DLD1 (cell line): ENCODE data around the gene GJA3.

ENCODE experiments used
- in situ Hi-C: cut with HindIII; loops from 2 replicates; pipeline ENCODE4 v1.10.0; 2017; ENCODE audit warnings: low sequenced_read_pairs

GJA3 gene

GRCh38 chr13:20160306-20161274, at the start of gene GJA3:
Gene GJA3 (minus strand): TSS chr13:20161052. CDS start chr13:20143288, 17,764 bp downstream.
- in situ Hi-C loops: no loop called here

GRCh38 chr13:20209948-20210347, 49.1 kb upstream of the GJA3 start:
- in situ Hi-C loops: no loop called here

- in situ Hi-C loops: no loop called here
Measured at GRCh38 chr13:20206698-20207235, 45.9 kb upstream of the GJA3 start.

GRCh38 chr13:20206065-20206697, 45.3 kb upstream of the GJA3 start:
- in situ Hi-C loops: no loop called here

- in situ Hi-C loops: loop anchor here (10.0 kb wide), 2 partner anchors 286 to 646 kb away; no protein-coding TSS in a partner anchor
Measured at GRCh38 chr13:20198781-20199180, 37.9 kb upstream of the GJA3 start.

- in situ Hi-C loops: loop anchor here (10.0 kb wide), 2 partner anchors 287 to 647 kb away; no protein-coding TSS in a partner anchor
Measured at GRCh38 chr13:20197361-20197834, 36.5 kb upstream of the GJA3 start.

GRCh38 chr13:20195801-20196200, 34.9 kb upstream of the GJA3 start:
- in situ Hi-C loops: loop anchor here (10.0 kb wide), 2 partner anchors 289 to 649 kb away; no protein-coding TSS in a partner anchor

GRCh38 chr13:20193907-20194631, 33.2 kb upstream of the GJA3 start:
- in situ Hi-C loops: loop anchor here (5.0 to 10.0 kb wide), 4 partner anchors 43 to 651 kb away; no protein-coding TSS in a partner anchor

- in situ Hi-C loops: loop anchor here (5.0 to 10.0 kb wide), 4 partner anchors 44 to 651 kb away; no protein-coding TSS in a partner anchor
Measured at GRCh38 chr13:20193162-20193906, 32.5 kb upstream of the GJA3 start.

- in situ Hi-C loops: loop anchor here (5.0 to 10.0 kb wide), 4 partner anchors 45 to 652 kb away; no protein-coding TSS in a partner anchor
Measured at GRCh38 chr13:20192836-20193161, 31.9 kb upstream of the GJA3 start, which contains the start of gene GJB2. Gene GJB2 (minus strand): TSS chr13:20192938. CDS start chr13:20189581, 3,357 bp downstream.

- in situ Hi-C loops: loop anchor here (5.0 to 10.0 kb wide), 4 partner anchors 45 to 653 kb away; no protein-coding TSS in a partner anchor
Measured at GRCh38 chr13:20192158-20192835, 31.4 kb upstream of the GJA3 start.

GRCh38 chr13:20191311-20192157, 30.7 kb upstream of the GJA3 start:
- in situ Hi-C loops: loop anchor here (5.0 to 10.0 kb wide), 4 partner anchors 46 to 653 kb away; no protein-coding TSS in a partner anchor

- in situ Hi-C loops: loop anchor here (5.0 to 10.0 kb wide), 4 partner anchors 47 to 654 kb away; no protein-coding TSS in a partner anchor
Measured at GRCh38 chr13:20190481-20191310, 29.8 kb upstream of the GJA3 start.

- in situ Hi-C loops: loop anchor here (5.0 to 10.0 kb wide), 4 partner anchors 47 to 655 kb away; no protein-coding TSS in a partner anchor
Measured at GRCh38 chr13:20190076-20190475, 29.2 kb upstream of the GJA3 start.

- in situ Hi-C loops: no loop called here
Measured at GRCh38 chr13:20188667-20189553, 28.1 kb upstream of the GJA3 start.

GRCh38 chr13:20186771-20187170, 25.9 kb upstream of the GJA3 start:
- in situ Hi-C loops: no loop called here
